ENCODE measurements around the gene JARID2. TPM values are rescaled to one million over a fixed set of nuclear protein-coding genes. Genes with fewer than 3 reads are reported as not detected.
A peak's percentile ranks its signal among the peaks of the same experiment; 100 is the strongest.
"Not testable (repeated sequence)": the region's sequence is repeated elsewhere in the genome, so short reads cannot be mapped to it uniquely, and the experiment has no call there.

The JARID2 gene
- total RNA-seq, 2 donors from 2014 or later, result 7.9 to 8.6 TPM

DNA sequence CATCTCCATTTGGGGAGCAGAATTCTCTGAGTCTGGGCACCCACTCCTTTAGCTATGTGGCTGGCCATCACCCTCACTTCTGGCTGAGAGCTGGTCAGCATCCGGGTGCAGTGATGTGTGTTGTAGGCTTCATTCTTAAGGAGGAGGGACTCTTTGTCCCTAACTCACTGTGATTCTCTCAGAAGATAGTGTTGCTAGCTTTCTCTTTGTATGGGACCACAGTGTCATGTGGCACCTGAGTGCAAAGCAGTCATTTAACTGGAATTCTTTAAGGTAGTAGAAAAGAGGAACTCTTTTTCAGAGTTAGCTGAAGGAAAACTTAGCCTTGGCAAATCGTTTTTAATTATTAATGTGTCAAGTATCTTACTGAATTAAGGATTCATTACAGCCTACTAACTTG, 165.9 kb downstream of the JARID2 start:
- no peak for DNase-seq
- intact Hi-C loops (cut with DNase I), result no loop called here
- ATAC-seq, result no peak

DNA sequence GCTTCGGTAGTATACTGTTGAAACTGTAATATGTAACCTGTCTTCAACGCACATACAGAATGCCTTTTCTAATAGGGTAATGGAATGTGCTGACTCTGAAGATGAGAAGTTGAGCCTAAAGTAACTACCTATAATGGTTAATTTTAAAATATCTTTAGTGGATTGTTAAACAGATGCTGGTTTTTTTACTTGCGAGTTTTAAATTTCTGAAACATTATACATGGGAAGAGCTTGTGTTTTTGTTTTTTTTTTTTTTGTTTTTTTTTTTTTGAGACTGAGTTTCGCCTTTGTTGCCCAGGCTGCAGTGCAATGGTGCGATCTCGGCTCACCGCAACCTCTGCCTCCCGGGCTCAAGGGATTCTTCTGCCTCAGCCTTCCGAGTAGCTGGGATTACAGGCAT, 166.9 kb downstream of the JARID2 start:
- ATAC-seq, result no peak
- DNase-seq, result no peak
- intact Hi-C loops (cut with DNase I), result no loop called here

DNA sequence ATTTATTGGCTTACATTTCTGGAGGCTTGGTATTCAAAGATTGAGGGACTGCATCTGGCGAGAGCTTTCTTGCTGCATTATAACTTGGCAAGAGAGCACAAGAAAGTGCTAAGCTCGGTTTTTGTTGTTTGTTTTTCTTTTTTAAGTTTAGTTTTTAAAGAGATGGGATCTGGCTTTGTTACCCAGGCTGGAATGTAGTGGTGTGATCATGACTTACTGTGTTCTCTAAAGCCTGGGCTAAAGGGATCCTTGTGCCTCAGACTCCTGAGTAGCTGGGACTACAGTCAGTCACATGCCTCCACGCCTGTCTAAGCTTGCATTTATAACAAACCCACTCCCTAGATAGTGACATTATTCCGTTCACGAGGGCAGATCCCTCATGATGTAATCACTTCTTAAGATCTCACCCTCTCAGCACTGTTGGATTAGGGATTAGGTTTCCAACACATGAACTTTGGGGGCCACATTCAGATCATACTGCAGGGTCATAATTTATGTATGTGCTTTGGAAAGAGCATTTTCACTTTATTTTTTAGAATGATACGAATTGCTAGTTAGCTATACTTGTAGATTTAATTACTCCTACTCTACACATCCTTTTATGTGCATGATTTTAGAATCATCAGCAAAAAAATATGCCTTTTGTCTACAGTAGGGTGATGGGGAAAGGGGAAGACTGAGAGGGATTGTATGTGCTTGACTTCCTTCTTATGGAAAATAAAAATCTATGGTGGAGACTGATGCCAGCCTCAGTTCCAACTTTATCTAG, 167.8 kb downstream of the JARID2 start:
- intact Hi-C loops (cut with DNase I), result no loop called here
- DNase-seq (no peak), ATAC-seq (peak in 1 of 2 donors; percentile 16)

DNA sequence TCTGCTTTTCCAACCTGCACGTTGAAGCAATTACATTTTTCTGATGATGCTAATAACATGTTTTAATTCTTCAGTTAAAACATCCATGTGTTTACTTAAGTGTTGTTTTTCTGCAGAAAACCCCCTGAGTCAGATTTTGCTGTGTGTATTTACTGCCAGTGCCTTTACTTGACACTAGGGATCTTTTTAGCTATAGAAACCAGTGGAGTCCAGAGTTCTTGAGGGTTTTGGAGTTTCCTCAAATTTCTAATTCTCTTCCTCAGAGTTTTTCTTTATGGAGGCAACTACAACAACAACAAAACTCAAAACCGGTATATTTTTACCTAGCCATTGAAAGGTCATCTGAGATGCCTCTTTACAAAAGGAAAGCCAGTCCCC, 168.4 kb downstream of the JARID2 start:
- intact Hi-C loops (cut with DNase I), result no loop called here
- no peak for ATAC-seq
- no peak for DNase-seq

DNA sequence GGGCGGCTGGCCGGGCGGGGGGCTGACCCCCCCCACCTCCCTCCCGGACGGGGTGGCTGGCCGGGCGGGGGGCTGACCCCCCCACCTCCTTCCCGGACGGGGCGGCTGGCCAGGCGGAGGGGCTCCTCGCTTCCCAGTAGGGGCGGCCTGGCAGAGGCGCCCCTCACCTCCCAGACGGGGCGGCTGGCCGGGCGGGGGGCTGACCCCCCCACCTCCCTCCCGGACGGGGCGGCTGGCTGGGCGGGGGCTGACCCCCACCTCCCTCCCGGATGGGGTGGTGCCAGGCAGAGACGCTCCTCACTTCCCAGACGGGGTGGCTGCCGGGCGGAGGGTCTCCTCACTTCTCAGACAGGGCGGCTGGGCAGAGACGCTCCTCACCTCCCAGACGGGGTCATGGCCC, 169.8 kb downstream of the JARID2 start:
- ATAC-seq; intact Hi-C loops (cut with DNase I); DNase-seq: not testable (repeated sequence)

DNA sequence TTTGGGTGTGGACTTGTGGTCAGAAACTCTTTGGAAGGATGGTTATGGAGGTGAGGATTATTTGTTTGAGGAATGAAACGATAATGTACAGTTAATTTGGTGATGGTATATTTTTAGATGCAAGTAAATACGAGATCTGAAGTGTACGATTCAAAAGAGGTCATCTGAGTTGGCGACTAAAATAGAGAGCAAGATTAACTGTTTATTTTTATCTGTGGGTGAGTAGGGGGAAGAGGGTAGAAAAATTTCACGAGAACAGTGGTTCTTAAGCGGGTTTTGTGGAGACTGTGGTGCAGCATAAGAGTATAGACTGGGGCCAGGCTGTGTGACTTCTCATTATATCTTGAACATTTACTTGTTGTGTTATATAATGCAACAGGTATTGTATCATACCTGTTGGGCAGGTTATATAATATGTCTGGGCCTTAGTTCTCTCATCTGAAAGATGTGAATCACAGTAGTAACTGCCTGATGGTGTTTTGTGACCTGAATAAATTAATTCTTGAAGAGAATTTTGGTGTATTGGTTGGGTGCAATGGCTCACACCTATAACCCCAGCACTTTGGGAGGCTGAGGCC, 171.2 kb downstream of the JARID2 start:
- intact Hi-C loops (cut with DNase I), result no loop called here
- DNase-seq (no peak), ATAC-seq (no peak)

DNA sequence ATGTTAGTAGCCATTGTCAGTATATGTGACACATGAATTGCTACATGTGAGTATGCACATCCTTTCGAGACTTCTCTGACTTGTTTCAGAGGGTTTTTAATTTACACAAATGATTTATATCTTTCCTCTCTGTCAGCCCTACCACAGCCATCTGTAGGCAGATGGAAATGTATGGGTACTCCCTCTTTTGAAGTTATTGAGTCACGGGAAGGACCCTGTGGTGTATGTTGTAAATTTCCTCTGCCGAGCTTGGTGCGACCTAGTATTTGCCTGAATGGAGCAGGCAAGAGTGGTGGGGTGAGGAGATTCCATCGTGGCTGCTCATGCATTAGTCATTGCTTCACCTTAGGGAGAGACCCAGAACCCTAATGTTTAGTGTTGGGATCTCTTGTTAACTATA, 171.9 kb downstream of the JARID2 start:
- intact Hi-C loops (cut with DNase I), result no loop called here
- no peak for ATAC-seq
- no peak for DNase-seq

DNA sequence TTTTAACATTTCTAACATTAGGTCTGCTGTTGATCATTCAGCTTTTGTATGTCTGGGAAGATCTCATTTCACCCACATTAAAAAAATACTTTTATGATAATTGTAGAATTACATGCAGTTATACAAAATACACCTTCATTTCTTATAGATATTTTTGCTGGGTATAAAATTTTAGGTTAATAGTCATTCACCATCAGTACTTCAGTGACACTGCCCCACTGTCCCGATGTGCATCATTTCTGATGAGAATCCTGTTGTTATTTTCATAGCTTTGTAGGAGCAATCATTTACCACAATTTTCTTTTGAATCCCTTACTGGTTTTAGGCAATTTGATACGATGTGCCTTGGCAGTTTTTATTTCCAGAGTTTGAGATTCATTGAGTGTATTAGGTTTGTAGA, 173.6 kb downstream of the JARID2 start:
- DNase-seq, result no peak
- ATAC-seq, result no peak
- intact Hi-C loops (cut with DNase I), result no loop called here

DNA sequence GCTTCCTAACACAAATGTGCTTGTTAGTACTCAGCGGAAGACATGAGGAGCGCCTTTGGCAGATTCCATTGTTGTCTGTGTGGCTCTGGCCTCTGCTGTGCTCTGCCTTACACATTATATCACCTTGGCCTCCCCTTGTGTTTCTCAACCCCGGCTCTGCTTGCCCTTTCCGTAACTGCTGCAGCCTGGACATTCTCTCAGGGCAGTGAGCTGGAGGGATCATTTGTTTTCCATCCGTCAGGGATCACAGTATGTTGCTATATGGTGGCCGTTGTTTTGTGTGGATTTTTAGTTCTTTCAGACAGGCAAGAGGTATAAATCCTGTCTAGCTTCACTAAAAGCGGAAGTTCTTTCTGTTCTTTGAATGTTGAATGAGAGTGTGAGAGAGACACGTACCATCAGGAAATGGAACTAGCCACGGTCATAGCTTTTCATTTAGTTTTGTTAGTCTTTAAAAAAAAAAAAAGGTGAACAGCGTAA, 175.1 kb downstream of the JARID2 start:
- DNase-seq (no peak), ATAC-seq (peak; percentile 44 to 59)
- intact Hi-C loops (cut with DNase I), result no loop called here

DNA sequence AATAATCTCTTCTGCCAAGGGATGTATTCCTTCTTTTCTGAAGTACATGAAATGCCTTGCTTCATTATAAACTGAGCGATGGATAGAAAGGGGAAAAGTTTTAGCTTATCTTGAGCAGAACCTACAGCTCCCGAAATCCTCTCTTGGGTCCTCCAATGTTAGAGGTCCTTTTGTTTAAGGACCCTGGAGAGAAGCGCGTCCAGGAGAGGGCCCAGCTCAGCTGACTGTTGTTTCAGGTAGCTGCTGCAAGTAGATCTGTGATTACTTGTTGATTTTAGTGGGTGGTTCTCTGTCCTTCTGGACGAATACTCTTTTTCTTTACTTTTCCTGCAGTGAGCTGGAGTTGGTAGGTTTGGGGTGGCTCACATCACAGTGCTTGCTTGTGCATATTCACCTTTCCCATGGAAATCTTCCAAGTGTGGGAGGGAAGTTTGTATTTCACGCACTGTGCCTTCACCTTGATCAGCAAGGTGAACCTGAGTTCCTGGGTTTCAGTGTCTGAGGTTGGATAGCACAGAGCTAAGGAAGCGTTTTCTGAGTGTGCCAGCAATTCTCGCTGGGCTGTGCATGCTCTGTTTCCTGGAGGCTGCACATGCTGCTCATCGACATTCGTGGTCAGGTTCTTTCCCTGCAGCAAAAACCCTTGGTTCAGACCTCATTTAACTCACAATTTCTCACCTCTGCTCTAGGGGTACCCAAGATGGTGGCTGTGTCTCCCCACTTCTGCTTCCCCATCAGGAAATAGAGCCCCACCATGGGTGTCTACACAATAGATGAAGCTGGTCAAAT, 176.3 kb downstream of the JARID2 start:
- intact Hi-C loops (cut with DNase I), result no loop called here
- ATAC-seq, result no peak

DNA sequence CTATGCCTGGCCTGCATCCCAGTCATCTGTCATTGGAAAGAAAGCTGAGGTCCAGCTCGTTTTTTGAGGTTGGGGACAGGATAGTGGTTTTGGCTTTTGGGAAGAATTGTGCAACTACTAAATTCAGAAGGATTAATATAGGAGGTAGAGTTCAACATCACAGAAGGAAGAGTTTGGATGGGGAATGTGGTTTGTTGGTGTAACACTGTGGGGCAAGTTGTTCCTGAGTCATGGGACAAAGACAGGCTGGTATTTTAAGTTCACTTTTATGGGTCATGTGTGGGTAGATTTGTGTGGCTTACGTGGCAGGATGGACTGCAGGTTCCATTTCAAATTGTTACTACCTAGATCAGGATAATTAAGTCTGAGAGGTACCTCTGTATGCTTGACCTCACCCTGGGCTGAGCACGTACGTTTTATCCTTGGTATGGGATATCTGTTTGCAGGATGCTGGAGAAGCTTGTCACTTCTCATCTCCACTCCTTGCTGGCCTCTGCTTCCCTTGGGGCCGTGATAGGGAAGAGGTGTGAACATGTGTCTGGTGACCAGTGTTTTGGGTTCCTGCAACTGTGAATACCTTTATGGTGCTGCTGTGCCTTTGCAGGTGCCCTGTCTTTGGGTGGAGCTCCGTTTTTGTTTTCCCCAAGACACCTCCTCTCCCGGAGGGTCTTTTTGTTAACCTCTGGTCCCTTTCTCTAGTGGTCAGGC, 177.6 kb downstream of the JARID2 start:
- intact Hi-C loops (cut with DNase I), result no loop called here
- DNase-seq (no peak), ATAC-seq (no peak)

More for the DNA sequence above, 176.3 kb downstream of the JARID2 start:
- no peak for DNase-seq

DNA sequence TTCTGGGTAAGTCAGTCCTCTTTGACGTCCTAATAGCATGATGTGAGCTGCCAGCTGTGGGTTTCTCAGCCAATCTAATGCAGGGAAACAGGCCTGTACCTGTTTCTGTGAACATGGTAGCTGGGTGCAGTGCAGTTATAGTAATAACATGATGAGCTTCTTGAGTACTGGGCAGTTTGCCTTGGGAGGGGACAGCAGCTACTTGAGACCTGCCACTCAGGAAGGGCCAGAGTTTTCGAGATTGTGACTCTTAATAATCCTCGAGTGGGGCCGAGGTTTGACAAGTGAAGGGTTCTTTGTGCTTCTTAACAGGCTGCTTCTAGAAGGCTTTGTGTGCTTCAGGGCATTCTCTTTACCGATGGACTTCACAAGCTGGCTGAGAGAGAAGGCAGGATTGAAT, 180.1 kb downstream of the JARID2 start:
- no peak for ATAC-seq

DNA sequence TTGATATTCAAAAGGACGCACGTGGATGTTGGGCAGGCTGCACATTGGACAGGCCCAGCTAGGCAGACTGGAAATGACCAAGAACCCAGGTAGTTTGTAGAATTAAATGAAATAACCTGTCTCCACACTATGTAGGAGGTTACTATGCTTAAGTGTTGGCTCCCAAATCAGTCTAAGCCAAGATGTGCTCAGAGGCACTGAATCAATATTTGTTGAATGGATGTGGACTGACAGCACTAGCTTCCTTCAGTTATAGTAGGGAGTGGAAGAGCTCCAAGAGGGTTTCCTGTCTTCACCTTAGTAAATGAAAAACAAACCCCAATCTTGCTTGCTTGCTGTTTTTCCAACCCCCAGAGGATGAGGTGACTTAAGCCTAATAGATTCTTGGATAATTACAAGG, 180.5 kb downstream of the JARID2 start:
- ATAC-seq (no peak), DNase-seq (no peak)
- intact Hi-C loops (cut with DNase I), result no loop called here

More for the DNA sequence above, 180.1 kb downstream of the JARID2 start:
- no peak for DNase-seq
- intact Hi-C loops (cut with DNase I), result no loop called here

DNA sequence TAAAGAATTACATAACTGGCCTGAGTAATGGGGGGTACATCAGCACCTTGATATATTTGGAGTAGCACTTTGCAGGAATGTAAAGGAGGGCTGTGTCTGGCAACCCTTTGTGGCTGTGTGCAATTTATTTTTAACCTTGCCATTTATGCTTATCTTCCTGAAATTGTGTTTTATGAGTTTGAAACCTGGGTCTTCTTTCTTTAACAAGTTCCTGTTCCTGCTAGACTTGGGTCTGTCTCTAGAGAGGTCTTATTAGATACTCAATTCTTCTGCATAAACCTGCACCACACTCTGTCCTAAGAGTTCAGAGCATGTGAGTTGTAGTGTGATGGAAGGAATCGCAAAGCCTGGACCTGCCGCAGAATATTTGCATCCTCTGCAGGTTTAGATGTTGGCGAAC, 181.0 kb downstream of the JARID2 start:
- DNase-seq (no peak), ATAC-seq (no peak)
- intact Hi-C loops (cut with DNase I), result no loop called here

DNA sequence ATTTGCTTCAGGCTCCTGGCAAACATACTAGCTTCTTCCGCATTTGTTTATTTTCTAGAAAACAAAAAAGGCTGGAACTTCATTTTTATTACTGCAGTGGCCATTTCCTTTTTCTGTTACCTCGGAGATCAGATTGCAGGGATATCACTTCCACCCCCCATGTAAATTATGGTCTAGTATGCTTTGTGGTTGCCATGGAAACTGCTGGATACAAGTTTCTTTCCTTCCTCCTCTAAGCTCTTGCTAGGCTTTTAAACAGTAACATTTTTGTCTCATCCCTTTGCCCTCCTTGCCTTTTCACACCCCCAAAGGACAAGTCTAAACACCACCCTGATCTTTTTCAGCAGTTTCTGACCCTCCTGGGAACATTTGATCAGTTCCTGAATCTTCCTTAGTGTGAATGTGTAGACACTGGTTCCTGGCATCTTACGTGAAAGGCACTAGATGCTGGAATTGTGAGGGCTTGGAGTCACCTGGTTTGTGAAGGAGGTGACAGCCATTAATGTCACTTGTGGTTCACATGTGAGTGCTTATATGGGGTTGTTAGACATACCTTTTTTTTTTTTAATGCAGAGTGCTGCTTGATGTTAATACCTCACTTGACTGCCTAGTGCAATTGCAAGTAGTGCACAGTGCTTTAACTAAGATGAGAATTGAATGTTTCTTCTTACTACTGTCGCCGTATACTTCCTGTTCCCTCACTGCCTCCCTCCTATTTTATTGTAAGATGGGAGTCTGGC, 181.6 kb downstream of the JARID2 start:
- DNase-seq, result no peak
- intact Hi-C loops (cut with DNase I), result no loop called here
- ATAC-seq, result peak in 1 of 2 donors; percentile 38

DNA sequence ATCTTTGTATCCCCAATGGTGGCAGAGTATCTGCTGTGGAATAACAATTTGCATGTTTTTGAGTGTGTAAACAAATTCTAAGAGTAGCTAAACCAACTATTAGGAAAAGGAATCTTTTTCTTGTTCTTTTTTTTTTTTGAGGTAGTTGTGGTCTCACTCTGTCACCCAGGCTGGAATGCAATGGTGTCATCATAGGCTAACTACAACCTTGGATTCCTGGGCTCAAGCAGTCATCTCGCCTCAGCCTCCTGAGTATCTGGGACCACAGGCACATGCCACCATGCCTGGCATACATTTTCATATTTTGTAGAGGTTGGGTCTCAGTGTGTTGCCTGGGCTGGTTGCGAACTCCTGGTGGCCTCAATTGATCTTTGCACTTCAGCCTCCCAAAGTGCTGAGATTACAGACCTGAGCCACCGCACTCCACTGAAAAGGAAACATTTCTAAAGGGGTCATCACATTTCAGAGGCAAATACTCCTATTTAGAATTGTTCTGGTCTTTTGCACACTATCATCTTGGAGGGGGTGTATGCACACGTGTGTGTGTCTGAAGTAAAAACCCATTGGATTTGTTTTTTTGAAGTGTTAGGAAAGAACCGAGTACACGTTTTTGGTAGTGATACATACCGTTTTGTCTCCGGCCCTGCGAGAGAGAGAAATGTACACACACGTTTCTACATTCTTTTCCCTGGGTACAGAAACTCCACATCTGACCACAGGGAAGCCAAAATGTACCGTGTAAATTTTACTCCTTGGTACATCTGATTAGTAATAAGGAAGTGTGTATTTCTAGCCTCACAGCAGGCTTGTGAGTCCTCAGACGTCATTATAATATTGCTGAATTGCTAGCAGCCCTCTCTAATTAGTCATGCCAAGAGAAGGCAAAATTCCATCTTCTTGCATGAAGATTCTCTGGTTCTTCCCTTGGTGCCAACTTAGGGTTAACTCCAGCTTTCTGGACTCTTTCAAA, 183.6 kb downstream of the JARID2 start:
- intact Hi-C loops (cut with DNase I), result no loop called here
- ATAC-seq (no peak), DNase-seq (no peak)

DNA sequence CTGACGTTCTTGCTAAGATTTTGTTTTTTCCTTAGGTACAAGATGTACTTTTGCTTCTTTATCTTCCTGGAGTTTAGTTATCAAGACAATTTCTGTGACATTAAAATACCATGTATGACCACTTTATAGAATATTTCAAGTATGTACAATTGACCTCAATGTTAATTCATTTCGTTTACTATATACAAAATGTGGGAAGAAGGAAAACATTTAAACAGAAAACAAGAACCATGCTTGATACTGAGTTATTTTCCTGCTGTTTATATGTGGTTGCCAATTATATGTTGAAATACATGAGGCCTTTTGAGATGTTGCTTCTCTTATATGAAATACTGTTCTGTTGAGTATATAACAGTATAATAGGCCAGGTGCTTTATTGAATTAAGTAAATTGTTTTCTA, 184.3 kb downstream of the JARID2 start:
- intact Hi-C loops (cut with DNase I), result no loop called here
- DNase-seq, result no peak
- ATAC-seq, result no peak

DNA sequence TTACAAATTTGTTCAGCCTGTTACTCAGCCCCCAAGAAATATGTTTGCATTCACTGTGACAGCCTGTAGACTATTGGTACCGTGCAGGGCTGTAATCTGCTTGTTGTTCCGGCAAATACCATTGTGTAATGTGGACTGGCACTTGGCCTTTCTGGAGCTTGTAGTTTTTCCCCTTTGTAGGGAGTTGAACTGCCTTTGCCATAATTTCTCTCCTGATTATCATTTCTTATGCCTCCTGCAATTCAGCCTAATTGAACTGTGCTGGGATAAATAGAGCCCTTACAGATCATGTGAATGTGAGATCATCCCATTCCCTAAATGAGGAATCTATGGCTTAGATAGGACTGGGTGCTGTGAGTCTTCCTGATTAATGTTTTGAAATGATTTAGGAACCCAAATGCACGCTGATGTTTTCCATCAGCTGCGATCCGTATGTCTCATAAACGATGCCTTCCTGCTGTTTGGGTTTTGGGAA, 185.1 kb downstream of the JARID2 start:
- intact Hi-C loops (cut with DNase I), result no loop called here
- DNase-seq (no peak), ATAC-seq (peak in 1 of 2 donors; percentile 35)

Measured in left cardiac atrium (tissue), 4 donors.